H1 (cell line): Measurements from ENCODE around the gene CTTNBP2NL. TPM values are rescaled to one million over a fixed set of nuclear protein-coding genes. Genes with fewer than 3 reads are reported as not detected.

Source experiments
- CTCF ChIA-PET: fragments of 300-600 bp; sonication (Branson Sonifier 250); formaldehyde crosslinking; loops from one replicate; lab custom pipeline; 2021; ENCODE audit not compliant: partially characterized antibody; lab: Charles Lee
- POLR2A ChIA-PET: fragments of 300-600 bp; sonication (Branson Sonifier 250); formaldehyde crosslinking; loops from one replicate; lab custom pipeline; 2021; ENCODE audit warnings: inconsistent platforms; ENCODE audit not compliant: partially characterized antibody; lab: Charles Lee
- DNase-seq, 2 experiments: peaks; one replicate each; pipeline versions ENCODE4 v3.0.0 to v3.0.0-alpha.2; 2010 to 2022; ENCODE audit warnings: low spot score in 2 of 2, low read depth in 1 of 2, mixed read lengths in 1 of 2
- FAIRE-seq: peaks from 2 replicates; lab custom pipeline; 2011; peaks lifted over from hg19 to GRCh38; lab: Jason Lieb, UNC
- H2AFZ ChIP-seq: 2 replicates; pipeline ENCODE4 v1.8.1; 2012; ENCODE audit warnings: low read length, inconsistent platforms
- H2AK5ac ChIP-seq: 2 replicates; pipeline ENCODE4 v1.6.1; 2013; ENCODE audit warnings: low read depth, low read length
- H2BK120ac ChIP-seq: replicated peaks from 2 replicates; pipeline ENCODE3; 2013; ENCODE audit warnings: low read depth, low read length, inconsistent platforms
- H2BK12ac ChIP-seq: 2 replicates; pipeline ENCODE4 v1.6.1; 2013; ENCODE audit warnings: low read depth, low read length
- H2BK15ac ChIP-seq: 2 replicates; pipeline ENCODE4 v1.6.1; 2013; ENCODE audit warnings: low read length
- H2BK20ac ChIP-seq: 2 replicates; pipeline ENCODE4 v1.6.1; 2013; ENCODE audit warnings: low read length
- H2BK5ac ChIP-seq: 2 replicates; pipeline ENCODE4 v1.6.1; 2013; ENCODE audit warnings: low read depth, low read length
- H3K14ac ChIP-seq: 2 replicates; pipeline ENCODE4 v1.6.1; 2013; ENCODE audit warnings: inconsistent platforms; ENCODE audit not compliant: insufficient read length
- H3K18ac ChIP-seq: 2 replicates; pipeline ENCODE4 v1.6.1; 2013; ENCODE audit warnings: low read length; ENCODE audit errors: extremely low read depth
- H3K23ac ChIP-seq: 2 replicates; pipeline ENCODE4 v1.6.1; 2013; ENCODE audit warnings: inconsistent platforms; ENCODE audit not compliant: insufficient read length
- H3K23me2 ChIP-seq: 2 replicates; pipeline ENCODE4 v1.6.1; 2013; ENCODE audit warnings: low read depth, low read length
- H3K27ac ChIP-seq: 2 replicates; pipeline ENCODE4 v1.6.1; 2011; ENCODE audit warnings: low read depth, low read length, inconsistent platforms
- H3K27me3 ChIP-seq, 4 experiments: replicated peaks in 1 of 4; 1 replicate in 1 of 4; 2 replicates in 3 of 4; pipeline versions ENCODE4 v1.6.1 to v1.8.1; 2011 to 2013; ENCODE audit warnings: low read length in 3 of 4, mild to moderate bottlenecking in 3 of 4, inconsistent platforms in 2 of 4, mixed read lengths in 2 of 4, moderate library complexity in 1 of 4; ENCODE audit not compliant: control insufficient read depth in 3 of 4, insufficient read depth in 3 of 4; ENCODE audit errors: extremely low read depth in 1 of 4
- H3K36me3 ChIP-seq, 4 experiments: 2 replicates each; pipeline versions ENCODE4 v1.6.1 to v1.8.1; 2011 to 2013; ENCODE audit warnings: mild to moderate bottlenecking in 4 of 4, low read length in 3 of 4, moderate library complexity in 2 of 4, control low read depth in 1 of 4, inconsistent platforms in 1 of 4; ENCODE audit not compliant: insufficient read depth in 4 of 4, control insufficient read depth in 2 of 4
- H3K4ac ChIP-seq: replicated peaks from 2 replicates; pipeline ENCODE3; 2013; ENCODE audit warnings: low read length, low read depth, mixed read lengths, inconsistent platforms; ENCODE audit not compliant: insufficient read length
- H3K4me1 ChIP-seq, 4 experiments: replicated peaks in 1 of 4; 1 replicate in 1 of 4; 2 replicates in 3 of 4; pipeline versions ENCODE4 v1.6.1 to v1.8.1; 2011 to 2013; ENCODE audit warnings: low read length in 3 of 4, inconsistent platforms in 2 of 4, mixed read lengths in 1 of 4; ENCODE audit not compliant: insufficient read depth in 4 of 4, control insufficient read depth in 3 of 4
- H3K4me2 ChIP-seq, 2 experiments: 2 replicates each; pipeline versions ENCODE4 v1.6.1 to v1.8.1; 2011 to 2013; ENCODE audit warnings: low read depth in 2 of 2, low read length in 2 of 2, control low read depth in 1 of 2, inconsistent platforms in 1 of 2, mild to moderate bottlenecking in 1 of 2; ENCODE audit not compliant: insufficient read depth in 1 of 2
- H3K4me3 ChIP-seq, 4 experiments: fragments of 200-600, 300-600 bp in 1 of 4; sonication (generic), shearing (Covaris generic), sonication (Bioruptor Twin) in 1 of 4; 2 replicates each; pipeline versions ENCODE4 v1.5.1 to v1.8.1; 2011 to 2016; ENCODE audit warnings: low read length in 4 of 4, low read depth in 3 of 4, control low read depth in 2 of 4, inconsistent platforms in 2 of 4, mild to moderate bottlenecking in 2 of 4, mixed read lengths in 1 of 4, moderate library complexity in 1 of 4; ENCODE audit not compliant: insufficient read depth in 2 of 4; ENCODE audit errors: extremely low read depth in 1 of 4
- H3K56ac ChIP-seq: replicated peaks from 2 replicates; pipeline ENCODE3; 2013; ENCODE audit warnings: low read depth, mild to moderate bottlenecking, mixed read lengths, low read length, inconsistent platforms; ENCODE audit not compliant: insufficient read length
- H3K79me1 ChIP-seq: 2 replicates; pipeline ENCODE4 v1.6.1; 2013; ENCODE audit warnings: low read depth, low read length, control low read depth
- H3K79me2 ChIP-seq, 2 experiments: 2 replicates each; pipeline versions ENCODE4 v1.6.1 to v1.8.1; 2012 to 2013; ENCODE audit warnings: low read length in 2 of 2, mild to moderate bottlenecking in 2 of 2, inconsistent platforms in 1 of 2; ENCODE audit not compliant: insufficient read depth in 2 of 2, control insufficient read depth in 1 of 2
- H3K9ac ChIP-seq, 4 experiments: replicated peaks in 1 of 4; 1 replicate in 1 of 4; 2 replicates in 3 of 4; pipeline versions ENCODE4 v1.6.1 to v1.8.1; 2011 to 2013; ENCODE audit warnings: low read depth in 3 of 4, low read length in 3 of 4, control low read depth in 2 of 4, mild to moderate bottlenecking in 2 of 4, moderate library complexity in 2 of 4, inconsistent platforms in 1 of 4; ENCODE audit errors: extremely low read depth in 1 of 4
- H3K9me3 ChIP-seq, 2 experiments: 2 replicates each; pipeline versions ENCODE4 v1.6.1 to v1.8.1; 2012 to 2013; ENCODE audit warnings: mild to moderate bottlenecking in 2 of 2, moderate library complexity in 2 of 2, control low read depth in 1 of 2, inconsistent platforms in 1 of 2, low read depth in 1 of 2, low read length in 1 of 2, mixed read lengths in 1 of 2; ENCODE audit not compliant: insufficient read depth in 2 of 2
- H4K20me1 ChIP-seq, 2 experiments: replicated peaks in 1 of 2; 2 replicates each; pipeline versions ENCODE3 to v1.8.1; 2011 to 2013; ENCODE audit warnings: inconsistent platforms in 2 of 2, low read length in 2 of 2, mild to moderate bottlenecking in 1 of 2; ENCODE audit not compliant: insufficient read depth in 2 of 2, control insufficient read depth in 1 of 2
- H4K5ac ChIP-seq: 2 replicates; pipeline ENCODE4 v1.6.1; 2013; ENCODE audit warnings: low read length, low read depth, mixed read lengths, inconsistent platforms; ENCODE audit not compliant: insufficient read length
- H4K8ac ChIP-seq: 2 replicates; pipeline ENCODE4 v1.8.0; 2013; ENCODE audit warnings: mild to moderate bottlenecking, moderate library complexity, low read length, inconsistent platforms; ENCODE audit not compliant: insufficient read depth; ENCODE audit errors: extremely low read depth
- H4K91ac ChIP-seq: replicated peaks from 2 replicates; pipeline ENCODE3; 2013; ENCODE audit warnings: low read length, mixed read lengths, inconsistent platforms; ENCODE audit not compliant: insufficient read length
- BCL11A ChIP-seq, 2 experiments: IDR thresholded peaks; one replicate each; pipeline ENCODE4 v1.6.1; 2011; ENCODE audit warnings: low read depth in 2 of 2, low read length in 2 of 2, mild to moderate bottlenecking in 2 of 2
- BRCA1 ChIP-seq: IDR thresholded peaks from 2 replicates; pipeline ENCODE4 v1.6.1; 2012; ENCODE audit warnings: low read depth, low read length, improper control_type of control experiment
- KDM4A ChIP-seq: IDR thresholded peaks from one replicate; pipeline ENCODE4 v1.7.1; 2012; ENCODE audit warnings: low read depth, mild to moderate bottlenecking, moderate library complexity, low read length, inconsistent platforms; ENCODE audit not compliant: severe bottlenecking
- RXRA ChIP-seq: IDR thresholded peaks from 2 replicates; pipeline ENCODE4 v1.6.1; 2011; ENCODE audit warnings: low read depth, mild to moderate bottlenecking, low read length, moderate library complexity; ENCODE audit not compliant: insufficient read depth
- SIRT6 ChIP-seq: IDR thresholded peaks from one replicate; pipeline ENCODE4 v1.7.1; 2012; ENCODE audit warnings: low read length, inconsistent platforms
- SIX5 ChIP-seq: IDR thresholded peaks from 2 replicates; pipeline ENCODE4 v1.6.1; 2011; ENCODE audit warnings: mild to moderate bottlenecking, low read depth, low read length
- SUZ12 ChIP-seq: fragments of 200-600 bp; sonication (generic); IDR thresholded peaks from 2 replicates; pipeline ENCODE4 v1.6.1; 2012; ENCODE audit warnings: mild to moderate bottlenecking, inconsistent platforms, low read length, moderate library complexity, mixed read lengths
- TCF12 ChIP-seq: IDR thresholded peaks from 2 replicates; pipeline ENCODE4 v1.6.1; 2011; ENCODE audit warnings: low read depth, mild to moderate bottlenecking, low read length
- WGBS, 2 experiments: shearing (Covaris generic) in 1 of 2; methylation state at CpG; one replicate each; pipeline versions ENCODE4 v1.1.6 to v1.1.7; 2013 to 2015; ENCODE audit warnings: low lambda C conversion rate in 2 of 2, mixed read lengths in 2 of 2, inconsistent platforms in 1 of 2, low coverage in 1 of 2, missing lambda C conversion rate in 1 of 2; ENCODE audit not compliant: insufficient replicate concordance in 2 of 2, insufficient coverage in 1 of 2, insufficient read length in 1 of 2; ENCODE audit errors: extremely low coverage in 1 of 2, missing lambda C conversion rate in 1 of 2; 5-methylcytosine and 5-hydroxymethylcytosine counted together
- polyA plus RNA-seq, 7 experiments: library from polyadenylated mRNA; depleted of rRNA in 3 of 7; stranded (reverse) in 5 of 7; unstranded in 2 of 7; fragments of >200 nt in 5 of 7; fragments of 200-250 nt in 2 of 7; gene quantifications; 1 replicate in 5 of 7; 2 replicates in 1 of 7; 4 replicates in 1 of 7; pipeline versions ENCODE4 v1.2.1 to v1.2.3, GENCODE V29; 2011 to 2013; ENCODE audit warnings: missing spikeins in 2 of 7, mixed read lengths in 2 of 7
- total RNA-seq: library from RNA; stranded (reverse); fragmentation: NEBNext Ultra II Directional; extraction: Animal tissue kit (Norgen Biotek cat#: 25700); gene quantifications from 2 replicates; pipeline ENCODE4 v1.2.1, GENCODE V29; 2021

Gene CTTNBP2NL
- total and polyA plus RNA-seq, 2 of the 8 experiments (the other 6 are each of a cell fraction or from before 2014, with no cell fraction given) = 6.4 to 35.1 TPM

GRCh38 chr1:112388436-112388835 is 7.6 kb upstream of the CTTNBP2NL start:
- Histone ChIP-seq H3K14ac (no peak overlapping the region), H3K79me1 (no peaks in the 10 kb centered on the region), H2AK5ac (no peak overlapping the region), H2AFZ (peak overlapping the region; percentile 65; the same call in 1 of the 2 replicates), H3K36me3 (no peaks in the 10 kb centered on the region), H2BK15ac (no peak overlapping the region), H3K9ac (no peak overlapping the region), H4K5ac (no peak overlapping the region), H2BK5ac (no peak overlapping the region), H3K9me3 (no peaks in the 10 kb centered on the region), H3K4ac (no peak overlapping the region), H3K27ac (no peak overlapping the region), H3K23ac (no peak overlapping the region), H3K56ac (no peak overlapping the region), H2BK120ac (no peak overlapping the region), H4K8ac (no peak overlapping the region), H3K79me2 (no peaks in the 10 kb centered on the region), H3K23me2 (no peaks in the 10 kb centered on the region), H3K27me3 (no peaks in the 10 kb centered on the region), H3K18ac (no peak overlapping the region), H4K91ac (no peak overlapping the region), H3K4me2 (no peak overlapping the region), H3K4me1 (peaks cover 0 to 4% (median 2%) of the 10 kb centered on the region in 4 experiments; a peak in 3 of 7 replicates), H4K20me1 (no peaks in the 10 kb centered on the region), H2BK20ac (no peak overlapping the region), H2BK12ac (no peak overlapping the region; the same call in 1 of the 2 replicates), H3K4me3 (no peak overlapping the region)
- ChIA-PET CTCF (interaction anchor here (0.7 to 5.0 kb wide), 4 partner anchors 19 to 81 kb away, joined by 3 to 80 read pairs (median 4); no protein-coding TSS in a partner anchor), POLR2A (interaction anchor here (0.7 to 1.1 kb wide), 2 partner anchors 9 to 231 kb away, joined by 3 read pairs; partner anchors contain the start of genes CAPZA1 and ST7L)
- no peak for FAIRE-seq
- DNase-seq = no peak
- 78% methylated on average over 3 of the region's 3 CpGs; no CpG with 5 or more reads in 1 of the 2 experiments for WGBS, 2 experiments
- TF ChIP-seq BCL11A (IDR thresholded peaks at IDR 0.05; ENCODE audit: low read depth in 2 of 2, low read length in 2 of 2) (no peak), SIX5 (no peak), TCF12 (no peak), RXRA (no peak), KDM4A (no peak), SIRT6 (no peak), SUZ12 (no peak), BRCA1 (no peak)
